Measurements from ENCODE around the gene LAMTOR4.
"Not testable (repeated sequence)": the region's sequence is repeated elsewhere in the genome, so short reads cannot be mapped to it uniquely, and the experiment has no call there.

The LAMTOR4 gene

DNA sequence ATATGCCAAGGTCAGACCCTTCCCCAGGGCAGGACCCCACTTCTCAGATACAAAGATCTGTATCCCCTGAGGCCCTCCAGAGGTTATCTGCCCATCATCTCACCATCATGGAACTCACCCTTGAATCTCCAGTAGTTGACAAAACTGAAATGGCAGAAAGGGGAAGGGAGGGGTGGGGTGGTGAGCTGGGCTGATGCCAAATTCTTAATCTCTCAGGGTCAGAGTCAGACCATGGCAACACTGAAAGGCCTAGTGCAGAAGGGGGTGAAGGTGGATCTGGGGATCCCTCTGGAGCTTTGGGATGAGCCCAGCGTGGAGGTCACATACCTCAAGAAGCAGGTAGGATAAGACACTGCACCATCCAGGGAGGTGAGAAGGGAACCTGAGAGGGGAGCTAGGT lies 26.1 kb upstream of the LAMTOR4 start:
- DNase-seq (ENCODE audit: low read depth), result no peak

DNA sequence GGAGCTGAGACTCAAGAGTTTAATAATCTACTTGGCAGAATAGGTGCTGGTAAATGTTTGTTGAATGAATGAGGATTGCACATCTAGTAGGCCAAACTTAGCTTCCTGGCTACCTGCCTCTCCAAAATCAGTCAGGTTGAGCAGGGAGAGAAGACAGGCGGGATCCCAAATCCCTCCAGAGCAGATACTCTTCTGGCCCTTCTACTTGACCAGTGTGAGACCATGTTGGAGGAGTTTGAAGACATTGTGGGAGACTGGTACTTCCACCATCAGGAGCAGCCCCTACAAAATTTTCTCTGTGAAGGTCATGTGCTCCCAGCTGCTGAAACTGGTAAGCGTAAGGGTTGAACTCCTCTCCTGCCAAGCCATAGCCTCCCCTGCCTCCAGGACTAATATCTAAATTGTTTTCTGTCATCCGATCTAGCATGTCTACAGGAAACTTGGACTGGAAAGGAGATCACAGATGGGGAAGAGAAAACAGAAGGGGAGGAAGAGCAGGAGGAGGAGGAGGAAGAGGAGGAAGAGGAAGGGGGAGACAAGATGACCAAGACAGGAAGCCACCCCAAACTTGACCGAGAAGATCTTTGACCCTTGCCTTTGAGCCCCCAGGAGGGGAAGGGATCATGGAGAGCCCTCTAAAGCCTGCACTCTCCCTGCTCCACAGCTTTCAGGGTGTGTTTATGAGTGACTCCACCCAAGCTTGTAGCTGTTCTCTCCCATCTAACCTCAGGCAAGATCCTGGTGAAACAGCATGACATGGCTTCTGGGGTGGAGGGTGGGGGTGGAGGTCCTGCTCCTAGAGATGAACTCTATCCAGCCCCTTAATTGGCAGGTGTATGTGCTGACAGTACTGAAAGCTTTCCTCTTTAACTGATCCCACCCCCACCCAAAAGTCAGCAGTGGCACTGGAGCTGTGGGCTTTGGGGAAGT lies 24.2 kb upstream of the LAMTOR4 start:
- no peak for DNase-seq (ENCODE audit: low read depth)

DNA sequence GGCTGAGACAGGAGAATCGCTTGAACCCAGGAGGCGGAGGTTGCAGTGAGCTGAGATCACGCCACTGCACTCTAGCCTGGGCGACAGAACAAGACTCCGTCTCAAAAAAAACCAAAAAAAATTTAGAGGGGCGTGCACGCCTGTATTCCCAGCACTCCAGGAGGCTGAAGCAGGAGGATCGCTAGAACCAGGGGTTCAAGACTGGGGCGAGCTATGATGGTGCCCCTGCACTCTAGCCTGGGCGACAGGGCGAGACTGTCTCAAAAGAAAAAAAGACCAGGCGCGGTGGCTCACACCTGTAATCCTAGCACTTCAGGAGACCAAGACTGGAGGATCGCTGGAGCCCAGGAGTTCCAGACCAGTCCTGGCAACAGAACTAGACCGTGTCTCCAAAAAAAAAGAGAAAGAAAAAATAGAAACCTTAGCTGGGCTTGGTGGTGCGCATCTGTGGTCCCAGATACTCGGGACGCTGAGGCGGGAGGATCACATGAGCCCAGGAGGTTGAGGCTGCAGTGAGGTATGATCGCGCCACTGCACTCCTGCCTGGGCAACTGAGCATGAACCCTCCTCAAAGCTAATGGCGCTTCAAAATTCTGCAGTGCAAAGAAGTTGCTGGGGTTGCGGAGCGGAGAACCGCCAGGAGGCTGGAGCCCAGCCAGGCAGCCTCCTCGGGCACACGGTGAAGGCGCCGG lies 22.3 kb upstream of the LAMTOR4 start:
- peak; percentile 30 for DNase-seq (ENCODE audit: low read depth)

DNA sequence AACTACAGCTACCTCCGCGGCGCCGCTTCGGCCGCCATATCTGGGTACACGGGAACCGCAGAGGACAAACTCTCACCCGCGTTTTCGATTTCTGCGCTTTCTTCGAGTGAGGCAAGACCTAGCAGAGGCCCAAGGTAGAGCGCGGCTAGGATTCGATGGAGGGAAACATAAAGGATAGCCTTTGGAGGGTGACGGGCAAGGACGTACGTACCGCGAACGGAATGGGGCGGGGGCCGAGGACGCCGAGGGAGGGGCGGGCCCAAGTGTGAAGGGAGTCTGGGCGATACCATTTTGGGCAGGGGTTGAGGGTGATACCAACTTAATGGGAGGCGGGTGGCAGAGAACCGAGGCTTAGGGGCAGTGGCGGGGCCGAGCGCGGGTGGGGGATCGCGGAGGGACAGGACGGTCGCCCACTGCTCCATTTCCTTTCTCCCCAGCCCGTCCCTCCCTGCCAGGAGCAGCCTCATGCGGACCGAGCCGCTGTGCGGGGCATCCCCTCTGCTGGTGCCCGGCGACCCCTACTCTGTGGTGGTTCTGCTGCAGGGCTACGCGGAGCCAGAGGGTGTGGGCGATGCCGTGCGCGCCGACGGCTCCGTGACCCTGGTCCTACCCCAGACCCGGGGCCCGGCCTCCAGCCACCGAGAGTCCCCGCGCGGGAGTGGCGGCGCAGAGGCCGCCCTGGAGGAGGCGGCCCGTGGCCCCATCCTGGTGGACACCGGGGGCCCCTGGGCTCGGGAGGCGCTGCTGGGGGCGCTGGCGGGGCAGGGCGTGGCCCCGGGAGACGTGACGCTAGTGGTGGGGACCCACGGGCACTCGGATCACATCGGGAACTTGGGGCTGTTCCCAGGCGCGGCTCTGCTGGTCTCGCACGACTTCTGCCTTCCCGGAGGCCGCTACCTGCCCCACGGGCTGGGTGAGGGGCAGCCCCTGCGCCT lies 21.5 kb upstream of the LAMTOR4 start, which contains the start of gene MBLAC1:
TSS of gene MBLAC1 (plus strand) at position 37 of the 935 bp plus-strand sequence. CDS start at position 466, 429 bp downstream.
- peak; percentile 83 for DNase-seq (ENCODE audit: low read depth)

DNA sequence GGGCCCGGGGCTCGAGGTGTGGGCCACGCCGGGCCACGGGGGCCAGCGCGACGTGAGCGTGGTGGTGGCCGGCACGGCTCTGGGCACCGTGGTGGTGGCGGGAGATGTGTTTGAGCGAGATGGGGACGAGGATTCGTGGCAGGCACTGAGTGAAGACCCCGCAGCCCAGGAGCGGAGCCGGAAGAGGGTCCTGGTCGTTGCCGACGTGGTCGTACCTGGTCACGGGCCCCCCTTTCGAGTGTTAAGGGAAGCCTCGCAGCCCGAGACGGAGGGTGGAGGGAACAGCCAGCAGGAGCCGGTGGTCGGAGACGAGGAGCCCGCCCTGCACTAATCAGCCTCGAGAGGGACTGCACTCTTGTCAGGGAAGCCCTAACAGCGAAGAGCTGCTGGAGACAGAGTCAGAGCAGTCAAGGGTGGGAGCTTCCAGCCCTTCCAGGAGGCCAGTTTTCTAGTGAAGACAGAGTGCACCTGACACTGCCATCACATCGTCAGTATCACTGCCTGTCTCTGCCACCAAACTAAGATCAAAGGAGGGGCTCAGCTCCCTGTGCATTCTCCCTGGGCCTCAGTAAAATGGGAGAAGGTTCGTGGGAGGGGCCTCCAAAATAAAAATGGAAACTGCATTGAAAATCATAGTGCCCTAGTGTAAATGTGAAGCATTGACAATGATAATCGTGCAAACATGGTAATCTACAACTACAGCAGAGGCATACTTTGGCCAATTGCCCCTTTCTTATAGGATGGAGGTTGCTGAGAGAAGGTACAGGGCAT lies 20.7 kb upstream of the LAMTOR4 start:
- DNase-seq (ENCODE audit: low read depth), result no peak

DNA sequence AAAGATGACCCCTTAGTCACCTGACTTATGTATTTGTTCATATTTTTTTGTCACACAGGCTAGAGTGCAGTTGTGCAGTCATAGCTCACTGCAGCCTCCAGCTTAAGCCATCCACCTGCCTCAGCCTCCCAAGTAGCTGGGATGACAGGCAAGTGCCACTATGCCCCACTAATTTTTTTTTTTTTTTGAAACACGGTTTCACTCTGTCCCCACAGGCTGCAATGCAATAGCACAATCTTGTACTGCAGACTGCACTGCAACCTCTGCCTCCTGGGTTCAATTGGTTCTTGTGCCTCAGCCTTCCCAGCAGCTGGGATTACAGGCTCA lies 20.1 kb upstream of the LAMTOR4 start:
- DNase-seq (ENCODE audit: low read depth), result no peak

DNA sequence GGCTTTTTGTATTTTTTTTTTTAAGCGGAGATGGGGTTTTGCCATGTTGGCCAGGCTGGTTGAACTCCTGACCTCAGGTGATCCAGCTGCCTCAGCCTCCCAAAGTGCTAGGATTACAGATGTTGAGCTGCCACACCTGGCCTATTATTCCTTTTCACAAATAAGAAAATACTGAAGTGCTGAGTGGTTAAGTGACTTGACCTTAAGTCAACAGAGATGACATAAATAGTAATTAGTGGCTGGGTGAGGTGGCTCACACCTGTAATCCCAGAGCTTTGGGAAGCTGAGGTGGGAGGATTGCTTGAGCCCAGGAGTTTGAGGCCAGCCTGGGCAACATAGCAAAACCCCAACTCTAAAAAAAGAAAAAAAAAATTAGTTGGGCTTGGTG lies 18.5 kb upstream of the LAMTOR4 start:
- DNase-seq (ENCODE audit: low read depth), result not testable (repeated sequence)

DNA sequence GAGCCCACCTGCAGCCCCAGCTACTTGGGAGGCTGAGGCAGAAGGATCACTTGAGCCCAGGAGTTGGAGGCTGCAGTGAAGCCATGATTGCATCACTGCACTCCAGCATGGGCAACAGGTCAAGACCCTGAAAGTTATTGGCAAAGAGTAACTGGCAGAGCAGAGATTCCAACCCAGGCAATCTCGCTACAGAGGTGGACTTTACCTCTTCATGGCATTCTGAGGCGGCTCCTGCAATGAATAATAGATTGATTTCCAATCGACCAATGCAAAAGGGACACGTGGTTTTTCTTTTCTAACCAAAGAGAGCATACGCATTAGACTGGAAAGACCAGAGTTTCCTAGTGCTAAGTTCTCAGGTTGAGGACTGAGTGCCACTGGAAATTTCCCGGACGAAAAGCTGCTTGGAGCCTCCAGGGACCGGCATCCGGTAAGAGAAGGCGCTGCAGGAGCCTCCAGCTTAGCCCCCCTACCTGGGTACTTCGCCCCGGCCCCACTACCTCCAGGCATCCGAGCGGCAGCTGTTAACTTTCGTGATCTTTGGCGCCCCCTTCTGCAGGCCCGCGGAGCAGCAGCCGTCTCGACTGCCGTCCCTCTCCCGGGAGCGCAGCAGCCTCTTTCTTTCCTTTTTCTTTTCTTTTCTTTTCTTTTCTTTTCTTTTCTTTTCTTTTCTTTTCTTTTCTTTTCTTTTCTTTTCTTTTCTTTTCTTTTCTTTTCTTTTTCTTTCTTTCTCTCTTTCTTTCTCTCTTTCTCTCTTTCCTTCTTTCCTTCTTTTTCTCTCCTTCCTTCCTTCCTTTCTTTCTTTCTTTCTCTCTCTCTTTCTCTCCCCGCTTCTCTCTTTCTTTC lies 17.9 kb upstream of the LAMTOR4 start:
- DNase-seq (ENCODE audit: low read depth), result no peak

DNA sequence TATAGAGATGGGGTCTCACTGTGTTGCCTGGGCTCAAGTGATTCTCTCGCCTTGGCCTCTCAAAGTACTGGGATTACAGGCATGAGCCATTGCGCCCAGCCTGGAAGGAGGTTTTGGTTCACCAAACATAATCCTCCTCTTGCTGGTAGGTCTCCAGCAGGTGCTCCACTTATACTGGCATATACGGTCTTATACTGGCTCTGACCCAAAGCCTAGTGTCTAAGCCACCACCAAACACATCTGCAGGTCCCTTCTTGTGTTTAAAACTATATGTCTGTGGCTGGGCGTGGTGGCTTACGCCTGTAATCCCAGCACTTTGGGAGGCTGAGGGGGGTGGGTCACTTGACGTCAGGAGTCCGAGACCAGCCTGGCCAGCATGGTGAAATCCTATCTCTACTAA lies 16.6 kb upstream of the LAMTOR4 start:
- no peak for DNase-seq (ENCODE audit: low read depth)

DNA sequence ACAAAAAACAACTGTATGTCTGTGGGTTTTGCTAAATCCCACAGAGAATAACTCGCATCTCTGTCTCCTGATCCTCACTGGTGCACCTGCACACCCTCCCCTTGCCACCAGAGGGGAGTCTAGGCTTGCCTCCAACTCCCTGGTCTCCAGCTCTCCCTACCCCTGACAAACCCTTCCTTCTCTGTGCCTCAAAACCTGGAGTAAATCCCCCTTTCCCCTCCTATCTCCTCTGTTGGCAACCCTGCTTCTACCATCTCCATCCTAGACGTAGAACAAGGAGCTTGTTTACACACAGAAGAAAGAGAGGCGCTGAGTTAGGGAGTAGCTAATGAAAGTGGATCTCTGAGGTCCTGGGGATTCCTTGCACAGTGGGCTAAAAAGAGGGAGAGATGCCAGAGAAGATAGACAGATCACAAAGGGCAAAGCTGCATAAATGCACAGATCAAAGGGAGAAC lies 16.0 kb upstream of the LAMTOR4 start:
- peak; percentile 45 for DNase-seq (ENCODE audit: low read depth)

DNA sequence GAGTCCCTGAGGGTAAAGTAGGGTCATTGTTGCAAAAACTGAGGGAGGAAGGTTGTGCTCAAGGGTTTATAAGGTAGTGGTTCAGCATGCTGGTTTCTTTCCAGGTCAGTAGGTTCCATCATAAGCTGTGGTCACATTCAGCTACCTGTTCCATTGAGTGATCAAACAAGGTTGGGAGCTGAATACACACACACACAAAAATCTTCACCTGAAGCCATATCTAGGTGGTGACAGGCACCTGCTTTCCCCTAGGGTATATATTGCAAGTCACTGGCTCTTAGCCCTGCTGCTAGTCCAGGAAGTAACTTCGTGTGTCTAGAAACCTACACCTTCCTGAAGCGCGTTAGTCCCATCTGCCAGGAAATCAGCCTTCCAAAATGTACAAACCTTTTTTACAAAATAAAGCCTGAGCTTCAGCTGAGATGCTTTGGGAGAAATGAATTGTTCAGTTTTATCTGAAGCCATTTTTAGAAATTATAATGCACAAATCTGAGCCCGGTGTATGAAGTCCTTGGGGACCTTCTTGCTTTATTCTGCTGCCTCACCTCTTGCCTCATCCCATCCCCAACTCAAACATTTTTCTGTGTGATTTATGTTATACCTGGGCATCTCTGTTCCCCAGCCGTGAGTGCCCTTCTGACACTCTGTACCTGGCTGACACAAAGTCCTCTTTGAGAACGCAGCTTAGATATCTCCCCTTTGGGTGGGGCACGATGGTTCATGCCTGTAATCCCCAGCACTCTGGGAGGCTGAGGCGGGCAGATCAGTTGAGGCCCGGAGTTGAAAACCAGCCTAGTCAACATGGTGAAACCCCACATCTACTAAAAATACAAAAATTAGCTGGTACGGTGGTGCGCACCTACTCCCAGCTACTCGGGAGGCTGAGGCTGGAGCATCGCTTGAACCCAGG lies 10.6 kb upstream of the LAMTOR4 start:
- DNase-seq (ENCODE audit: low read depth), result no peak

DNA sequence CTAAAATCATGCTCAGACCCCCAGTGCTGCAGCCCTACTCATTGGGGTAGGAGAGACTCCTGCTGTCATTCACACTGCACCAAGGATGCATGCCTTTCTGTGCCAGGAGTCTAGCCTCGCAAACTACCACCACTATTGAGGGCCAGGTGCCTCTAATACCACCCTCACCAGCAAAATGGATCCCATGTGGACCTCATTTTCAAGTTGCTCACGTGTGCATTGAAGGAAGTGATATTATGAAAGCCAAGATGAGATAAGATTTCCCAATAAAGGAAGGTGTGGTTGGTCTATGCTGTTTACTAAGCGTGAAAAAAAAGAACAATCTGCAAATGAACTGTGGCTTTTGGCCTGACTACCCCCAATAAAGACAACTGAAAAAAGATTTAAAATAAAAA lies 7.2 kb upstream of the LAMTOR4 start:
- DNase-seq (ENCODE audit: low read depth), result no peak

DNA sequence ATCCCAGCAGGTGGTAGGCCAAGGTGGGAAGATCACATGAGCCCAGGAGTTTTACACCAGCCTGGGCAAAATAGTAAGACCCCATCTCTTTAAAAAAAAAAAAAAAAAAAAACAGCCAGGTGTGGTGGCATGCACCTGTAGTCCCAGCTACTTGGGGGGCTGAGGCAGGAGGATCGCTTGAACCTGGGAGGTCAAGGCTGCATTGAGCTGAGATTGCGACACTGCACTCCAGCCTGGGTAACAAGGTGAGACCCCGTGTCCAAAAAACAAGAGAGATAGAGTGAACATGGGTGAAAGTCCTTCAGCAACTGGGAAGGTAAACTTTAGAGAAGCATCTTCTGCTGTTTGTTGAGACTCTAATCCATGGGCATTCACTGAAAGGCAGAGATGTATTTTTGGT lies 6.3 kb upstream of the LAMTOR4 start:
- no peak for DNase-seq (ENCODE audit: low read depth)

DNA sequence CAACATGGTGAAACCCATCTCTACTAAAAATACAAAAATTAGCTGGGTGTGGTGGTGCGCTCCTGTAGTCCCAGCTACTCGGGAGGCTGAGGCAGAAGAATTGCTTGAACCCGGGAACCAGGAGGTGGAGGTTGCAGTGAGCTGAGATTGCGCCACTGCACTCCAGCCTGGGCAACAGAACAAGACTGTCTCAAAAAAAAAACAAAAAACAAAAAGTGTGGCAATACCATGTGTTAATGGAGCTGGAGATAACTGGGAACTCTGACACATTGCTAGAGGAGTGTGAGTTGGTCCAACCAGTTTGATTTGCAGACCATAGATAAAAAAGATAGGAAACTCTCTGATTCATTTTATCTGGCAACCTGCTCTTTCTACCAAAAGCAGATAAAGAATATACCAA lies 2.4 kb upstream of the LAMTOR4 start:
- DNase-seq (ENCODE audit: low read depth), result not testable (repeated sequence)

DNA sequence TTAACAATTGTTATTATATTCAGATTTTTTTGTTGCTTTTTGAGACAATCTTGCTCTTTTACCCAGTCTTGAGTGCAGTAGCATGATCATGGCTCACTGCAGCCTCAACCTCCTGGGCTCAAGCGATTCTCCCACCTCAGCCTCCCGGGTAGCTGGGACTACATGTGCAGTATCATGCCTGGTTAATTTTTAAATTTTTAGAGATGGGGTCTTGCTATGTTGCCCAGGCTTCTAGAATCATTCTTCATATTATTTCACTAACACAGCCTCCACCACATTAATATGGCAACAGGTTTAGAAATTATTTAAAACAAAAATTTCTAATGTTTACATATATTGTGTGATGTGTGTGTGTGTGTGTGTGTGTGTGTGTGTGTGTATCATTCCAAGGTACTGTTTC lies 1.4 kb upstream of the LAMTOR4 start:
- no peak for DNase-seq (ENCODE audit: low read depth)

DNA sequence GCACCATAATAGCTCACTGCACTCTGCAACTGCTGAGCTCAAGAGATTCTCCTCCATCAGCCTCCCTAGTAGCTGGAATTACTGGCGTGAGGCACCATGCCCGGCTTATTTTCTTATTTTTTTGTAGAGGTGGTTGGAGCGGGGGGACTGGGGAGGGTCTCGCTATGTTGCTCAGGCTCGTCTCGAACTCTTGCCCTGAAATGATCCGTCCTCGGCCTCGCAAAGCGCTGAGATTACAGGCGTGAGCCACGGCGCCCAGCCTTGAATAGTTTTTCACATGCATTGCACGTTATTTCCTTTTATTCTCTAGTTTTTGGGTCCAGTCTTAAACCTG lies 526 bp upstream of the LAMTOR4 start:
- no peak for DNase-seq (ENCODE audit: low read depth)

DNA sequence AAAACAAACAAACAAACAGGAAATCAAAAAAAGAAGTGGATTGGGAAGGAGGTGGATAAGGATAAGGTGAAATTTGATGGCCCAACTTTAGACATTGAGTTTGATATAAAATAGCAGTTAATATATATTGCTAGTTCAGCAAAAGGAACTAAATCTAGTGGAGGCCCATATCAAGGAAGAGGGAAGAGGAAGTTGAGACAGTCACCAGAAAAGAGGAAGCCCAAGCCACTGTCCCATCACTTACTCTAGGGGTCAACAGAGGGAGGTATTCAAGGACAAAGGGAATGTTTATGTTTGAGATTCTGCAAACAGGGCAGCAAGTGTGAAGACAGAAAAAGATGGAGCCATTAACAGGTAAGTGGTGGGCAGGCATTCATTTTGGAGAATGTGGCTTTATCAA lies 3.7 kb downstream of the LAMTOR4 start:
- no peak for DNase-seq (ENCODE audit: low read depth)

DNA sequence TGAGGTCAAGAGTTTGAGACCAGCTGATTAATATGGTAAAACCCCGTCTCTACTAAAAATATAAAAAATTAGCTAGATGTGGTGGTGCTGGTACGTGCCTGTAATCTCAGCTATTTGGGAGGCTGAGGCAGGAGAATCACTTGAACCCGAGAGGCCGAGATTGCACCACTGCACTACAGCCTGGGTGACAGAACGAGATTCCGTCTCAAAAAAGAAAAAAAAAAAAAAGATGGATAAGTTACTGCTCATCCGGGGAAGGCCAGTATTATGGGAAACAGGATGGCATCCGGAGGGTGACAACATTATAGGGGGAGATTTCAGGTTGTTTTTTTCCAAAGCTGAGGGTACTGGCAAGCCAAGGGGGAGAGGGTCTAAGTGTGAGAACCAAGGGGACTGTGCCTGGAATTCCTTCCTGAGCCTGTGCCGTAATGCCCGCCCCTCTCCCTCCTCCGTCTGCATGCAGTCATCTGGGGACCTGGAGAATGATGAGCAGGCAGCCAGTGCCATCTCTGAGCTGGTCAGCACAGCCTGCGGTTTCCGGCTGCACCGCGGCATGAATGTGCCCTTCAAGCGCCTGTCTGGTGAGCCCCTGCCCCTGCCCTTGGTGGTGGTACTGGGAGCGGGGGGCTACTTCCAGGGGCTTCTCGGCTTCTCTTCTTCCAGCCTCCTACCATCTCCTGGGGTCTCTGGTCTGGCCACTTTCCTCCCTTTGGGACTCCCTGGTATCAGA lies 4.4 kb downstream of the LAMTOR4 start:
- DNase-seq (ENCODE audit: low read depth), result no peak

Measured in fibroblast of the conjunctiva (primary cell).